Loucy (cell line): Measurements from ENCODE around the gene PTPN2.

Experiments used
- CTCF ChIP-seq: fragments of 200-600 bp; sonication (generic); conservative IDR thresholded peaks from 2 replicates; pipeline ENCODE4 v1.5.1; 2014; ENCODE audit warnings: mild to moderate bottlenecking, antibody characterized with exemption, low read length
- EZH2phosphoT487 ChIP-seq: fragments of 200-600 bp; IDR thresholded peaks from 2 replicates; pipeline ENCODE4 v1.6.1; 2018; ENCODE audit warnings: antibody characterized with exemption, mild to moderate bottlenecking, moderate library complexity, borderline replicate concordance

- TF ChIP-seq EZH2phosphoT487, result no peak
- no peak for TF ChIP-seq CTCF
Measured at GRCh38 chr18:12928206-12928605, 44.2 kb upstream of the PTPN2 start.
